ENCODE data around the gene MPDZ. TPM values are rescaled to one million over a fixed set of nuclear protein-coding genes. Genes with fewer than 3 reads are reported as not detected.

Gene MPDZ
- total RNA-seq, 1 experiment from 2014 or later: 0.12 TPM

GRCh38 chr9:13146840-13147239, 132.7 kb downstream of the MPDZ start:
- no peak overlapping the region for H3K27ac ChIP-seq (ENCODE audit: low read depth, low read length)
- H3K9me3 ChIP-seq (ENCODE audit: control insufficient read depth in 1 of 2, insufficient read depth in 1 of 2, low read depth in 1 of 2, low read length in 2 of 2): no peaks in the 10 kb centered on the region
- H3K9ac ChIP-seq (ENCODE audit: low read length): no peak overlapping the region
- no peaks in the 10 kb centered on the region for H3K36me3 ChIP-seq (ENCODE audit: control insufficient read depth in 1 of 2, insufficient read depth in 2 of 2, low read length in 2 of 2)
- RAD21 ChIA-PET (ENCODE audit: low non-redundant PET in 1 of 2, low total read pairs in 2 of 2, uncharacterized antibody in 2 of 2, unreplicated experiment in 2 of 2): no interaction called here
- no TSS peak for BruUV-seq (replicated peaks)
- H3K4me3 ChIP-seq (replicated peaks in 1 of 2; ENCODE audit: low read depth in 1 of 2, low read length in 2 of 2): no peak overlapping the region
- no peaks in the 10 kb centered on the region for H3K4me1 ChIP-seq (ENCODE audit: control insufficient read depth in 1 of 2, insufficient read depth in 2 of 2, low read length in 2 of 2)
- H3K9me2 ChIP-seq (ENCODE audit: insufficient read depth): no peaks in the 10 kb centered on the region
- H3K4me2 ChIP-seq (ENCODE audit: low read length): no peak overlapping the region
- H4K20me1 ChIP-seq (ENCODE audit: insufficient read depth): no peaks in the 10 kb centered on the region
- ATAC-seq (no peak), DNase-seq (ENCODE audit: low read depth, low spot score) (no peak)
- CTCF ChIA-PET: no interaction called here
- H3K27me3 ChIP-seq (ENCODE audit: insufficient read depth, low read length): 0 out of 2 replicates have a peak, but pooled peaks cover 6% of the 10 kb centered on the region
- POLR2A ChIA-PET: no interaction called here
- no peak overlapping the region for H2AFZ ChIP-seq (ENCODE audit: low read depth, low read length, poor library complexity, severe bottlenecking)
- TF ChIP-seq ATF3 (IDR thresholded peaks at IDR 0.05) (no peak), JUND (IDR thresholded peaks at IDR 0.05) (no peak), RAD21 (IDR thresholded peaks at IDR 0.05; ENCODE audit: low read depth) (no peak), ZNF274 (IDR thresholded peaks at IDR 0.05; ENCODE audit: low read depth, low read length) (no peak), SP1 (IDR thresholded peaks at IDR 0.05; ENCODE audit: low read depth) (no peak)
- intact Hi-C loops (cut with micrococcal nuclease): no loop called here
- no peaks in the 10 kb centered on the region for H3K79me2 ChIP-seq (ENCODE audit: insufficient read depth, low read length)

- Histone ChIP-seq H3K9me2 (ENCODE audit: insufficient read depth) (no peaks in the 10 kb centered on the region), H3K27me3 (ENCODE audit: insufficient read depth, low read length) (0 out of 2 replicates have a peak, but pooled peaks cover 6% of the 10 kb centered on the region), H3K4me1 (ENCODE audit: control insufficient read depth in 1 of 2, insufficient read depth in 2 of 2, low read length in 2 of 2) (no peaks in the 10 kb centered on the region), H3K79me2 (ENCODE audit: insufficient read depth, low read length) (no peaks in the 10 kb centered on the region), H3K9me3 (ENCODE audit: control insufficient read depth in 1 of 2, insufficient read depth in 1 of 2, low read depth in 1 of 2, low read length in 2 of 2) (no peaks in the 10 kb centered on the region), H2AFZ (ENCODE audit: low read depth, low read length, poor library complexity, severe bottlenecking) (no peak overlapping the region), H3K36me3 (ENCODE audit: control insufficient read depth in 1 of 2, insufficient read depth in 2 of 2, low read length in 2 of 2) (no peaks in the 10 kb centered on the region), H3K27ac (ENCODE audit: low read depth, low read length) (no peak overlapping the region), H3K9ac (ENCODE audit: low read length) (no peak overlapping the region), H4K20me1 (ENCODE audit: insufficient read depth) (no peaks in the 10 kb centered on the region), H3K4me3 (replicated peaks in 1 of 2; ENCODE audit: low read depth in 1 of 2, low read length in 2 of 2) (no peak overlapping the region), H3K4me2 (ENCODE audit: low read length) (no peak overlapping the region)
- ATAC-seq (no peak), DNase-seq (ENCODE audit: low read depth, low spot score) (no peak)
- intact Hi-C loops (cut with micrococcal nuclease): no loop called here
- TF ChIP-seq YY1 (IDR thresholded peaks at IDR 0.05; ENCODE audit: extremely low read depth, insufficient replicate concordance, low read depth, low read length) (no peak), JUND (IDR thresholded peaks at IDR 0.05) (no peak), CEBPB (IDR thresholded peaks at IDR 0.05; ENCODE audit: low read depth) (no peak), RAD21 (IDR thresholded peaks at IDR 0.05; ENCODE audit: low read depth) (no peak), SP1 (IDR thresholded peaks at IDR 0.05; ENCODE audit: low read depth) (no peak), ZNF274 (IDR thresholded peaks at IDR 0.05; ENCODE audit: low read depth, low read length) (no peak), CBX3 (IDR thresholded peaks at IDR 0.05; ENCODE audit: low read depth) (no peak), POLR2AphosphoS5 (IDR thresholded peaks at IDR 0.05; ENCODE audit: low read depth, low read length) (no peak), FOSL1 (IDR thresholded peaks at IDR 0.05; ENCODE audit: low read depth) (no peak)
- CTCF ChIA-PET: no interaction called here
- BruUV-seq (replicated peaks): no TSS peak
- RAD21 ChIA-PET (ENCODE audit: low non-redundant PET in 1 of 2, low total read pairs in 2 of 2, uncharacterized antibody in 2 of 2, unreplicated experiment in 2 of 2): no interaction called here
- POLR2A ChIA-PET: no interaction called here
Observed at GRCh38 chr9:13145340-13145739, 134.2 kb downstream of the MPDZ start.

Measured in HCT116 (cell line).